Stimulated activated CD4-positive, alpha-beta T cell treated with anti-CD3 and anti-CD28 coated beads, Interleukin-12 subunit alpha, Interleukin-12 subunit beta, amount 100 ng/mL, for 4 hours (primary cell): ENCODE results near the gene CSMD2.

Experiments
- DNase-seq: peaks from one replicate; pipeline ENCODE4 v3.0.0-alpha.2; 2020

The CSMD2 gene

DNA sequence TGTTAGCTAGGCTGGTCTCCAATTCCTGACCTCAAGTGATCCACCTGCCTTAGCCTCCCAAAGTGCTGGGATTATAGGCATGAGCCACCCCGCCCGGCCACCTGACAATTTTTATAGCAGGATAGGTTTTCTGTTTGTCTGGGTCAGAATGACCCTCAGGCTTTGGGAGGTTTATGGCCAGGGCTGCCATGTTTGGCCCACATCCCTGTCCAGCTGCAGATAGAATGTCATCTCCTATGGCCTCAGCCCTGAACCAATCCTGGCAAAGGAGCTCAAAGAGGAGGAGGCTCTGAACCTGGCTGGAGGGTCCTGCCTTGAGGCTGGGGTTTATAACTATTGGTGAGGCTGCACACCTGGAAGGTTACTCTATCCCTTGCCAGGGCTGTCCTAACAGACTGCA is 218.2 kb downstream of the CSMD2 start:
- no peak for DNase-seq

- DNase-seq: no peak
Measured at GRCh38 chr1:33944846-33945245, 220.2 kb downstream of the CSMD2 start.

DNA sequence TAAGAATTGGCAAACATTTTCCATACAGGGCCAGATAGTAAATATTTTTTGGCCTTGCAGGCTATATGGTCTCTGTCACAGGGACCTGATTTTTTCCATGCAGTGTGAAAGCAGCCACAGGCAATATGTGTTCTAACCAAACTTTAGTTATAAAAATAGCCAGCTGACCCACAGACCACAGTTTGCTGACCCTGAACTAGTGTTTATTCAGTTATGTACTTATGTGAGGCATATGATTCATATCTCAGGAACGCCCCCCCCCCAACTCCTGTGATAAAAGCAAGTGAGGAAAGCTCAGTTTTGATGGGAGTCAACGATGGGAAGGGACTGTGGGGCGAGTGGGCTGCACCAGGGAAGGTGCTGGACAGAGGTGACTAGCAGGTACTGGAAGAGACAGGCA is 221.1 kb downstream of the CSMD2 start:
- DNase-seq: no peak

GRCh38 chr1:33932871-33933270 is 232.2 kb downstream of the CSMD2 start:
- DNase-seq: no peak

DNA sequence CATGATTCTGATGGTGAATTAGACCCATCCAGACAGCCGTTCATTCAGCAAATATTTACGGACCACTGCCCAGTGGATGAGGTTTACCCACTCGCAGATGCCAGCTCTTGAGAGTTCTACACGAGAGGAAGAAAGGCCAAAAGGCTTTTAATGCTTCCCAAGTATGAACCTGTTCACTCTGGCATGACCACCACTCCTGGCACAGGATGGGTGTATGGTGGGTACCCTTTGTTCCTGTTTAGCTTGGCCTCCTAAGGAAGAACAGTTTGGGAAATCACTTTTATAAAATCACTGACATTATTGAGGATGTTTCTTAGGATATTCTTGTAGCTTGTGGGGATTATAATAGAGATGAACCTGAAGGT is 233.9 kb downstream of the CSMD2 start:
- DNase-seq: no peak

DNA sequence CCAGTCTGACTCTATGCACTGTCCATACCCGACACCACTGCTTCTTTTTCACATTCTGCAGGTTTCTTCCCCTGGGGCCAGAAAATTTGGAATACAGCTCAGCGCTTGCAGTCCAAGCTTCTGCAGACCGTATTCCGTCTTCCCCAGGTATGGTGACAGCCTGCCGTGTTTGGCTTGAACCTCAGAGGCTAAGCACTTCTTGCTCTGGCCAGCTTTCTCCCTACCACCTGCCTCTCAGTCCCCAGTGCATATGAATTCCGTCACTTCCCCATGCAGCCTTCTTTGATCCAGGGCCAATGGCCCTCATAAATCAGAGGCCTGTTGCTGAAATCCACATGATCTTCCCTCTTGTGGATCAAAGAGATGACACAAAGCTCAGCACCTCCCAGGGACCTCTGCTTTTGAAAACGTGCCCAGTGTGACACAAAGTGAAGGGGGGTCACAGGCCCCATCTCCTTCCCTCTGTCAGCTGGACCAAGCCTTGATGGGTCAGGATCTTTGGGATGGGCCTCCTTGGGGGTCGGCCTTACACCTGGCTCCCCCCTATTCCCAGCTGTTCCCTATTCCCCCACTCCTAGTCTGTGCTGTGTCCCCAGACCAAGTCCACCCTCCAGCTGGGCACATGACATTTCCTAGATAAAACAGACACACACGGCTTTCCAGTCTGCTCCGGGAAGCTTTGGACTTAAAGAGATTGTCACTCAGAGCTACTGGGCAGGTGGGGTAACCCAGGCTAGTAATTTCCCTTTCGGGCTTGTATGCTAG is 234.5 kb downstream of the CSMD2 start:
- DNase-seq: no peak

- DNase-seq: no peak
Measured at GRCh38 chr1:33928251-33928650, 236.8 kb downstream of the CSMD2 start.

- no peak for DNase-seq
Measured at GRCh38 chr1:33927721-33928120, 237.3 kb downstream of the CSMD2 start.

GRCh38 chr1:33925586-33925985 is 239.4 kb downstream of the CSMD2 start:
- DNase-seq: no peak

DNA sequence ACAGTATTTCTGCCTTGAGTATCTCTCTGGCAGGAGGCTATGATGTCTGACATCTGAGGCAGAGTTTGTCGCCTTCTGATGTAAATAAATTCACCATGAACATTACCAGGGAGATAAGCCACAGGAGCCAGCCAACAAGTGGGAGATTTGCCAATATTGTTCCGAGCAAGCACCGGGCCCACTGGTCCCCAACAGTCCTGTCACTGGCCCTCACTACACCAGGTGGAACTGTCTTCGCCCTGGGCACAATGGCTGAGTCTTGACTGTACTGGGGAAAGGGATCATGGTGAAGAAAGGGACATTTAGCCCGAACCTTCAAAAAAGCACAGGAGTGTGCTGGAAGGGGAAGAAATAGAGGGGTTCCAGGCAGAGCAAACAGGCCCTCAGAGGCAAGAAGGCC is 243.7 kb downstream of the CSMD2 start:
- no peak for DNase-seq

DNA sequence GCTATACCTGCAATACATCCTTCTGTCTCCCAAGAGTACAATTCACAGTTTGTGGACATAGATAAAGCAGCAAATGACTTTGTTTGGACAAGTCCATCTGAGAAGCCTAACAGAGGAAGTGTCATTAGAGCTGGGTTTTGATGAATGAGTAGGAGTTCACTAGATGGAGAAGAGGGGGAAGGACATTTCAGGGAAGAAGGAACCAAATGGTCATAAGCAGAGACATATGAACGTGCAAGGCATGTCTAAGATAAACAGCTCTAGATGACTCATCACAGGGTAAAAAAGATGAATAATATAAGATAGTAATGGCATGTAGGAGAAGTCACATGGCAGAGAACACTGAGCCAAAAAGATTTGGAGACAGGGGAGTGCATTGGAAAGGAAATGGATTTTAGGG is 246.7 kb downstream of the CSMD2 start:
- no peak for DNase-seq

DNA sequence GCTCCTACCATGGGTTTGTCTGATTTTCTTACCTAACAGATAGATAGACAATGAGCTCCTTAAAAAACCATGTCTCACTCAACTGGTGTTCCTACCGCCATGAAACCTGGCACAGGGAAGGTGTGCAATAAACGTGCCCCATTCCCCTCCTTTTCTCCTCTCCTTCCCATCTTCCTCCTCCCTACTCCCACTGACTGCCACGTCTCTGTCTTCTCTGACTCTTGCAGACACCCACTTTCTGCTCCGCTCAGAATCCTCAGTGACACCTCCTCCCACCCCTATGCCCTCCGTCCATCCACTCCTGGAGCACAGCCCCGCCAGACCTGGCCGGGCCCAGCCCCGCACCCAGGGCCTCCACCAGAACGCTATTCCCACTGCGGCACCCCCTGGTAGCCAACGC is 248.2 kb downstream of the CSMD2 start:
- DNase-seq: no peak

- DNase-seq: no peak
Measured at GRCh38 chr1:33914531-33914930, 250.5 kb downstream of the CSMD2 start.

- no peak for DNase-seq
Measured at GRCh38 chr1:33908324-33908956, 256.6 kb downstream of the CSMD2 start.

- DNase-seq: no peak
Measured at GRCh38 chr1:33906156-33906555, 258.9 kb downstream of the CSMD2 start.

GRCh38 chr1:33905241-33905640 is 259.8 kb downstream of the CSMD2 start:
- no peak for DNase-seq

DNA sequence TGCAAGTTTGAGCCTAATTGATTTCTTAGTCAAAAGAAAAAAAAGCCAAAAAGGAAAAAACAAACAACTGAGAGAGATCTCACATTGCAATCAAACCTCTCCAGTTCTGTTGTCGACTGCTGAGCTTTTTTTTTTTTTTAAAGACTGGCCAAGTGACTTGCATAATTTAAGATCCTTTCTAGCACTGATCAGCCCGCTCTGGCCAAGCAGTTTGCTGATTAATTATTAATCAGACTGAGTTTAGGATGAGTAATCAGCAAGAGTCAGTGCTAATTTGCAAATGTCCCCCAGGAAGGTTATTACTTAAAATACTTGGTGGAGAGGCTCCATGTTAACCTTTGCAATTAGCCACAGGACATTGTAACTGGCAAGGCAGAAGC is 261.8 kb downstream of the CSMD2 start:
- DNase-seq: no peak

- DNase-seq: no peak
Measured at GRCh38 chr1:33902486-33903209, 262.4 kb downstream of the CSMD2 start.

GRCh38 chr1:33899746-33900145 is 265.3 kb downstream of the CSMD2 start:
- DNase-seq: no peak

DNA sequence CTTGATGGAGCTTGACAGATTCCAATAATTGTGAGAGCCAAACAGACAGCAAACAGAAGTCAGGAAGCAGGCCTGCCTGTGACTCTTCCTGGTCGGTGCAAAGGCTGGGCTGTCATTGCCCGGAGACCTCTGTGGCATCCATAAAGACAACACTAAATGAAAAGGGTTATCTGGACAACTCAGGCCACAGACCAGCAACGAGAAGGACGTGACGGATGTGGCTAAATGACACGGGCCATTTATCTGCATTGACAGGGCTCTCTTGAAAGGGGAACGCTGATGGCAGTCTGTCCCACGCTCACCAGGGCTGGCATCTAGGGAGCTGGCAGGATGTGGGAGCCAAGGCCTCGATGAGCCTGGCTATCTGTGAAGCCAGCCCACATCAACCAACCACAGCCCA is 266.1 kb downstream of the CSMD2 start:
- DNase-seq: no peak

GRCh38 chr1:33898406-33898805 is 266.6 kb downstream of the CSMD2 start:
- no peak for DNase-seq

GRCh38 chr1:33897092-33897725 is 267.8 kb downstream of the CSMD2 start:
- DNase-seq: no peak

DNA sequence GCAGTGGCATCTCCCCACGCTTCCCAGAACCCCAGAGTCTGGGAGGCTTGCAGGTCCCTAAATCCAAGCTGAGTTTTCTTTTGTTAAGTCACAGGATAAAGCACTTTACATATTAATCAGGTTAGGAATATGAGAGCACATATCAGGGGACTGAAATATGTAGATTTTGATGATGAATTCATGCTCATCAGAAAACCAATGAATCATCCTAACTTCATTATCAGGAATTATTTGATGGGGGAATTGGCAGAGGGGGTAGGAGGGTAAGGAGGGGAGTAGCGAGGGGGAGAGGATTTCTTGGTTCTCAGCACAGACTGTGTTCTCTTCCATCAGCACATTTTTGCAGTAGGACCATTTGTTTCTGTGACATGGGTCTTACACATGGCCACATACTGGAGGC is 269.1 kb downstream of the CSMD2 start:
- DNase-seq: no peak

- no peak for DNase-seq
Measured at GRCh38 chr1:33895396-33895795, 269.6 kb downstream of the CSMD2 start.
